K562 (cell line): ENCODE measurements around the gene MCM3. TPM values are rescaled to one million over a fixed set of nuclear protein-coding genes. Genes with fewer than 3 reads are reported as not detected.

Source experiments
- CTCF ChIP-seq, 3 experiments: IDR thresholded peaks in 2 of 3; conservative IDR thresholded peaks in 1 of 3; 2 replicates each; pipeline ENCODE4 v1.5.1; 2011 to 2012; ENCODE audit warnings: low read length in 3 of 3, mild to moderate bottlenecking in 3 of 3, control low read depth in 2 of 3, improper control_type of control experiment in 1 of 3, inconsistent platforms in 1 of 3, low read depth in 1 of 3, mixed read lengths in 1 of 3, moderate library complexity in 1 of 3; ENCODE audit not compliant: insufficient read depth in 2 of 3
- GTF2F1 ChIP-seq: IDR thresholded peaks from 2 replicates; pipeline ENCODE4 v1.6.1; 2011; ENCODE audit warnings: low read depth, low read length, improper control_type of control experiment
- JUNB ChIP-seq: fragments of 450-650 bp; formaldehyde crosslinking; conservative IDR thresholded peaks from 2 replicates; pipeline ENCODE4 v1.4.0; 2020; ENCODE audit warnings: mild to moderate bottlenecking
- MCM5 ChIP-seq: fragments of 450-650 bp; IDR thresholded peaks from 2 replicates; pipeline ENCODE4 v1.6.1; 2016; ENCODE audit warnings: low read depth
- NCOA4 ChIP-seq: fragments of 450-650 bp; IDR thresholded peaks from 2 replicates; pipeline ENCODE4 v1.6.1; 2018; ENCODE audit warnings: mild to moderate bottlenecking; ENCODE audit not compliant: partially characterized antibody
- NR2C2 ChIP-seq, 2 experiments: fragments of 200-800 bp in 1 of 2; sonication (Bioruptor generic) in 1 of 2; sonication (generic) in 1 of 2; formaldehyde crosslinking in 1 of 2; IDR thresholded peaks; 2 replicates each; pipeline versions ENCODE4 v1.6.1 to v1.8.0; 2016 to 2022; ENCODE audit warnings: mild to moderate bottlenecking in 1 of 2, missing compliant biosample characterization in 1 of 2, missing genetic modification characterization in 1 of 2, missing genetic modification reagents in 1 of 2
- SMAD3 ChIP-seq: fragments of 450-650 bp; formaldehyde crosslinking; conservative IDR thresholded peaks from 2 replicates; pipeline ENCODE4 v1.4.0; 2020; ENCODE audit warnings: mild to moderate bottlenecking
- SUPT5H ChIP-seq: fragments of 450-650 bp; IDR thresholded peaks from 2 replicates; pipeline ENCODE4 v1.6.1; 2016
- ZBTB2 ChIP-seq: fragments of 450-650 bp; IDR thresholded peaks from 2 replicates; pipeline ENCODE4 v1.6.1; 2016; ENCODE audit warnings: antibody characterized with exemption
- ZFX ChIP-seq: sonication (generic); formaldehyde crosslinking; IDR thresholded peaks from 2 replicates; pipeline ENCODE4 v1.8.0; 2022; ENCODE audit warnings: mild to moderate bottlenecking, missing genetic modification reagents, moderate library complexity
- ZNF124 ChIP-seq: sonication (generic); formaldehyde crosslinking; IDR thresholded peaks from 2 replicates; pipeline ENCODE4 v1.8.1; 2022; ENCODE audit warnings: missing genetic modification reagents
- ZNF24 ChIP-seq: fragments of 450-650 bp; IDR thresholded peaks from 2 replicates; pipeline ENCODE4 v1.6.1; 2016
- polyA plus RNA-seq, 8 experiments: library from polyadenylated mRNA; depleted of rRNA in 4 of 8; stranded (reverse) in 5 of 8; unstranded in 3 of 8; fragments of >200 nt; fragmentation: Nextera tagmentation in 2 of 8; fragmentation: Illumina TruSeq in 1 of 8; extraction: Ambion mirVana in 2 of 8; extraction: Trizol in 1 of 8; gene quantifications; 2 replicates each; pipeline versions ENCODE4 v1.2.1 to v1.2.3, GENCODE V29; 2011 to 2014; ENCODE audit warnings: inconsistent platforms in 1 of 8, missing spikeins in 1 of 8
- total RNA-seq, 7 experiments: library from RNA; depleted of rRNA in 6 of 7; stranded (reverse); fragments of >200 nt in 6 of 7; fragmentation: Illumina TruSeq in 2 of 7; extraction: Trizol in 2 of 7; gene quantifications; 2 replicates each; pipeline versions ENCODE4 v1.2.1 to v1.2.3, GENCODE V29; 2011 to 2021; ENCODE audit warnings: low replicate concordance in 1 of 7
- TF ChIP-seq, protein P1 (sequence below): fragments of 450-650 bp; IDR thresholded peaks from 2 replicates; pipeline ENCODE4 v1.6.1; 2016
- TF ChIP-seq, protein P2 (sequence below): sonication (generic); formaldehyde crosslinking; IDR thresholded peaks from 2 replicates; pipeline ENCODE4 v1.8.0; 2022; ENCODE audit warnings: mild to moderate bottlenecking, missing genetic modification reagents, borderline replicate concordance
- TF ChIP-seq, protein P3 (sequence below): fragments of 450-650 bp; IDR thresholded peaks from 2 replicates; pipeline ENCODE4 v1.6.1; 2014; ENCODE audit warnings: low read depth, mild to moderate bottlenecking, moderate library complexity, borderline replicate concordance
- TF ChIP-seq, protein P4 (sequence below): sonication (generic); formaldehyde crosslinking; IDR thresholded peaks from 2 replicates; pipeline ENCODE4 v1.8.0; 2022; ENCODE audit warnings: mild to moderate bottlenecking, missing genetic modification reagents

Gene MCM3
- total and polyA plus RNA-seq, 9 of the 15 experiments (the other 6 are each of a cell fraction or from before 2014, with no cell fraction given), result 76.1 to 270 (median 250) TPM

- TF ChIP-seq, protein P1, sequence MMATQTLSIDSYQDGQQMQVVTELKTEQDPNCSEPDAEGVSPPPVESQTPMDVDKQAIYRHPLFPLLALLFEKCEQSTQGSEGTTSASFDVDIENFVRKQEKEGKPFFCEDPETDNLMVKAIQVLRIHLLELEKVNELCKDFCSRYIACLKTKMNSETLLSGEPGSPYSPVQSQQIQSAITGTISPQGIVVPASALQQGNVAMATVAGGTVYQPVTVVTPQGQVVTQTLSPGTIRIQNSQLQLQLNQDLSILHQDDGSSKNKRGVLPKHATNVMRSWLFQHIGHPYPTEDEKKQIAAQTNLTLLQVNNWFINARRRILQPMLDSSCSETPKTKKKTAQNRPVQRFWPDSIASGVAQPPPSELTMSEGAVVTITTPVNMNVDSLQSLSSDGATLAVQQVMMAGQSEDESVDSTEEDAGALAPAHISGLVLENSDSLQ, result peak; percentile 99
- TF ChIP-seq CTCF (IDR thresholded peaks at IDR 0.05 in 2 of 3, conservative IDR thresholded peaks at IDR 0.05 in 1 of 3; ENCODE audit: insufficient read depth in 2 of 3, low read depth in 1 of 3, low read length in 3 of 3) (no peak), NCOA4 (no peak), SMAD3 (no peak), GTF2F1 (no peak), MCM5 (no peak), NR2C2 (CRISPR knock-in tag; IDR thresholded peaks at IDR 0.05) (no peak), NR2C2 (tag; IDR thresholded peaks at IDR 0.05) (peak; percentile 96), SUPT5H (peak; percentile 80), ZFX (CRISPR knock-in tag) (peak; percentile 57), JUNB (no peak), ZNF124 (CRISPR knock-in tag) (no peak), ZBTB2 (no peak), ZNF24 (peak; percentile 86)
- TF ChIP-seq, protein P2, sequence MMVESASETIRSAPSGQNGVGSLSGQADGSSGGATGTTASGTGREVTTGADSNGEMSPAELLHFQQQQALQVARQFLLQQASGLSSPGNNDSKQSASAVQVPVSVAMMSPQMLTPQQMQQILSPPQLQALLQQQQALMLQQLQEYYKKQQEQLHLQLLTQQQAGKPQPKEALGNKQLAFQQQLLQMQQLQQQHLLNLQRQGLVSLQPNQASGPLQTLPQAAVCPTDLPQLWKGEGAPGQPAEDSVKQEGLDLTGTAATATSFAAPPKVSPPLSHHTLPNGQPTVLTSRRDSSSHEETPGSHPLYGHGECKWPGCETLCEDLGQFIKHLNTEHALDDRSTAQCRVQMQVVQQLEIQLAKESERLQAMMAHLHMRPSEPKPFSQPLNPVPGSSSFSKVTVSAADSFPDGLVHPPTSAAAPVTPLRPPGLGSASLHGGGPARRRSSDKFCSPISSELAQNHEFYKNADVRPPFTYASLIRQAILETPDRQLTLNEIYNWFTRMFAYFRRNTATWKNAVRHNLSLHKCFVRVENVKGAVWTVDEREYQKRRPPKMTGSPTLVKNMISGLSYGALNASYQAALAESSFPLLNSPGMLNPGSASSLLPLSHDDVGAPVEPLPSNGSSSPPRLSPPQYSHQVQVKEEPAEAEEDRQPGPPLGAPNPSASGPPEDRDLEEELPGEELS (CRISPR knock-in tag), result no peak
- TF ChIP-seq, protein P3, sequence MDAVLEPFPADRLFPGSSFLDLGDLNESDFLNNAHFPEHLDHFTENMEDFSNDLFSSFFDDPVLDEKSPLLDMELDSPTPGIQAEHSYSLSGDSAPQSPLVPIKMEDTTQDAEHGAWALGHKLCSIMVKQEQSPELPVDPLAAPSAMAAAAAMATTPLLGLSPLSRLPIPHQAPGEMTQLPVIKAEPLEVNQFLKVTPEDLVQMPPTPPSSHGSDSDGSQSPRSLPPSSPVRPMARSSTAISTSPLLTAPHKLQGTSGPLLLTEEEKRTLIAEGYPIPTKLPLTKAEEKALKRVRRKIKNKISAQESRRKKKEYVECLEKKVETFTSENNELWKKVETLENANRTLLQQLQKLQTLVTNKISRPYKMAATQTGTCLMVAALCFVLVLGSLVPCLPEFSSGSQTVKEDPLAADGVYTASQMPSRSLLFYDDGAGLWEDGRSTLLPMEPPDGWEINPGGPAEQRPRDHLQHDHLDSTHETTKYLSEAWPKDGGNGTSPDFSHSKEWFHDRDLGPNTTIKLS, result peak; percentile 62
- TF ChIP-seq, protein P4, sequence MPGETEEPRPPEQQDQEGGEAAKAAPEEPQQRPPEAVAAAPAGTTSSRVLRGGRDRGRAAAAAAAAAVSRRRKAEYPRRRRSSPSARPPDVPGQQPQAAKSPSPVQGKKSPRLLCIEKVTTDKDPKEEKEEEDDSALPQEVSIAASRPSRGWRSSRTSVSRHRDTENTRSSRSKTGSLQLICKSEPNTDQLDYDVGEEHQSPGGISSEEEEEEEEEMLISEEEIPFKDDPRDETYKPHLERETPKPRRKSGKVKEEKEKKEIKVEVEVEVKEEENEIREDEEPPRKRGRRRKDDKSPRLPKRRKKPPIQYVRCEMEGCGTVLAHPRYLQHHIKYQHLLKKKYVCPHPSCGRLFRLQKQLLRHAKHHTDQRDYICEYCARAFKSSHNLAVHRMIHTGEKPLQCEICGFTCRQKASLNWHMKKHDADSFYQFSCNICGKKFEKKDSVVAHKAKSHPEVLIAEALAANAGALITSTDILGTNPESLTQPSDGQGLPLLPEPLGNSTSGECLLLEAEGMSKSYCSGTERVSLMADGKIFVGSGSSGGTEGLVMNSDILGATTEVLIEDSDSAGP (CRISPR knock-in tag), result no peak
These were observed at the start of gene MCM3 (continued) for GRCh38 chr6:52284460-52285176.
